ENCODE measurements around the gene ARHGDIB.

DNA sequence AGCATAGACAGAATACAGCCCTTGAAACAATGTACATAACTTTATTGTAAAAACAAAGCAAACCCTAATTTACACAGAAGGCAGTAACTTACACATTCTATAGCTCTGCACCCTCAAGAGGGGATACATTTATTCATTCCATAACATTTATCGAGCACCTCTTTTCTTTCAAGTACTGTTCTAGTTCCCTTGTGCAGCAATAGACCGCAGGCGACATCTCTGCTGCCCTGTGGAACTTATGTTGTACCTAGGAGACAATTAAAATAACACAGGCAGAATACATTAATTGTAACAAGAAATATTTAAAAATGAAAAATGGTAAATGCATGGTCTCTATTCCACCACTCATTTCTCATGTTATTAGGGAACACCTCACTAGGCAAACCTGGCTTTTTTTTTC, 1.4 kb upstream of the ARHGDIB start:
- TF ChIP-seq POLR2AphosphoS5 (IDR thresholded peaks at IDR 0.05): no peak
- no peak for TF ChIP-seq EP300 (IDR thresholded peaks at IDR 0.05; ENCODE audit: low read depth)
- TF ChIP-seq, protein P1, sequence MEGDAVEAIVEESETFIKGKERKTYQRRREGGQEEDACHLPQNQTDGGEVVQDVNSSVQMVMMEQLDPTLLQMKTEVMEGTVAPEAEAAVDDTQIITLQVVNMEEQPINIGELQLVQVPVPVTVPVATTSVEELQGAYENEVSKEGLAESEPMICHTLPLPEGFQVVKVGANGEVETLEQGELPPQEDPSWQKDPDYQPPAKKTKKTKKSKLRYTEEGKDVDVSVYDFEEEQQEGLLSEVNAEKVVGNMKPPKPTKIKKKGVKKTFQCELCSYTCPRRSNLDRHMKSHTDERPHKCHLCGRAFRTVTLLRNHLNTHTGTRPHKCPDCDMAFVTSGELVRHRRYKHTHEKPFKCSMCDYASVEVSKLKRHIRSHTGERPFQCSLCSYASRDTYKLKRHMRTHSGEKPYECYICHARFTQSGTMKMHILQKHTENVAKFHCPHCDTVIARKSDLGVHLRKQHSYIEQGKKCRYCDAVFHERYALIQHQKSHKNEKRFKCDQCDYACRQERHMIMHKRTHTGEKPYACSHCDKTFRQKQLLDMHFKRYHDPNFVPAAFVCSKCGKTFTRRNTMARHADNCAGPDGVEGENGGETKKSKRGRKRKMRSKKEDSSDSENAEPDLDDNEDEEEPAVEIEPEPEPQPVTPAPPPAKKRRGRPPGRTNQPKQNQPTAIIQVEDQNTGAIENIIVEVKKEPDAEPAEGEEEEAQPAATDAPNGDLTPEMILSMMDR (IDR thresholded peaks at IDR 0.05): no peak

Data from transverse colon (tissue), 4 donors.